HFFc6 (cell line): Measurements from ENCODE around the gene IGLON5. TPM values are rescaled to one million over a fixed set of nuclear protein-coding genes. Genes with fewer than 3 reads are reported as not detected.

Experiments used
- DNase-seq: peaks from one replicate; pipeline ENCODE4 v3.0.0-alpha.2; 2018
- H3K27ac Mint-ChIP-seq: 2 replicates; pipeline ENCODE4 v1.8.0; 2020; ENCODE audit warnings: mild to moderate bottlenecking, mixed read lengths
- H3K27me3 Mint-ChIP-seq: 2 replicates; pipeline ENCODE4 v1.8.0; 2021; ENCODE audit warnings: mild to moderate bottlenecking, moderate library complexity, mixed read lengths; ENCODE audit not compliant: insufficient read depth
- H3K36me3 Mint-ChIP-seq: 2 replicates; pipeline ENCODE4 v1.8.0; 2021; ENCODE audit warnings: low read depth, mixed read lengths
- H3K4me1 Mint-ChIP-seq: 2 replicates; pipeline ENCODE4 v1.8.0; 2020; ENCODE audit warnings: low read depth, mixed read lengths
- H3K4me3 Mint-ChIP-seq: 2 replicates; pipeline ENCODE4 v1.8.0; 2020; ENCODE audit warnings: mild to moderate bottlenecking, moderate library complexity, mixed read lengths
- H3K9me3 Mint-ChIP-seq: 2 replicates; pipeline ENCODE4 v1.8.0; 2020; ENCODE audit warnings: mild to moderate bottlenecking, mixed read lengths
- CTCF ChIP-seq: fragments of 200-600 bp; sonication (generic); IDR thresholded peaks from 2 replicates; pipeline ENCODE4 v1.5.0; 2021; ENCODE audit warnings: antibody characterized with exemption, mild to moderate bottlenecking
- total RNA-seq, 6 experiments: library from RNA; stranded (reverse); fragmentation: NEBNext Ultra II Directional; extraction: Animal tissue kit (Norgen Biotek cat#: 25700); gene quantifications; 2 replicates in 1 of 6; 3 replicates in 5 of 6; pipeline ENCODE4 v1.2.3, GENCODE V29; 2021

Gene IGLON5
- total RNA-seq, 6 experiments from 2014 or later: not detected

- TF ChIP-seq CTCF: no peak
- Mint-ChIP-seq H3K27me3 (no peaks in the 10 kb centered on the region), H3K27ac (no peak overlapping the region), H3K9me3 (peaks cover 56% of the 10 kb centered on the region), H3K4me3 (no peak overlapping the region), H3K36me3 (peaks cover 11% of the 10 kb centered on the region), H3K4me1 (no peaks in the 10 kb centered on the region)
- no peak for DNase-seq
Measured at GRCh38 chr19:51277112-51277511, 34.3 kb upstream of the IGLON5 start.

GRCh38 chr19:51282335-51282734 is 29.1 kb upstream of the IGLON5 start:
- Mint-ChIP-seq H3K27me3 (no peaks in the 10 kb centered on the region), H3K27ac (no peak overlapping the region), H3K9me3 (peaks cover 43% of the 10 kb centered on the region), H3K36me3 (peaks cover 5% of the 10 kb centered on the region), H3K4me1 (no peaks in the 10 kb centered on the region), H3K4me3 (no peak overlapping the region)
- no peak for TF ChIP-seq CTCF
- no peak for DNase-seq

GRCh38 chr19:51285682-51286081 is 25.8 kb upstream of the IGLON5 start:
- Mint-ChIP-seq H3K4me1 (no peaks in the 10 kb centered on the region), H3K27me3 (no peaks in the 10 kb centered on the region), H3K36me3 (no peaks in the 10 kb centered on the region), H3K27ac (no peak overlapping the region), H3K4me3 (no peak overlapping the region), H3K9me3 (peaks cover 33% of the 10 kb centered on the region)
- no peak for DNase-seq
- no peak for TF ChIP-seq CTCF

GRCh38 chr19:51289635-51290034 is 21.8 kb upstream of the IGLON5 start:
- no peak for TF ChIP-seq CTCF
- Mint-ChIP-seq H3K27me3 (peaks cover 2% of the 10 kb centered on the region), H3K4me1 (no peaks in the 10 kb centered on the region), H3K9me3 (peaks cover 36% of the 10 kb centered on the region), H3K4me3 (no peak overlapping the region), H3K36me3 (peaks cover 8% of the 10 kb centered on the region; the same call in 1 of the 2 replicates), H3K27ac (no peak overlapping the region)
- no peak for DNase-seq

GRCh38 chr19:51292971-51293370 is 18.5 kb upstream of the IGLON5 start:
- Mint-ChIP-seq H3K9me3 (peaks cover 43% of the 10 kb centered on the region), H3K4me1 (no peaks in the 10 kb centered on the region), H3K36me3 (peaks cover 8% of the 10 kb centered on the region; the same call in 1 of the 2 replicates), H3K27me3 (peaks cover 6% of the 10 kb centered on the region), H3K4me3 (no peak overlapping the region), H3K27ac (no peak overlapping the region)
- no peak for DNase-seq
- no peak for TF ChIP-seq CTCF
